NK-92 treated with Interleukin-12 subunit alpha and Interleukin-12 subunit beta, amount 100 ng/mL, for 24 hours (cell line): Measurements from ENCODE around the gene ZNF318.
"Not testable (repeated sequence)": the region's sequence is repeated elsewhere in the genome, so short reads cannot be mapped to it uniquely, and the experiment has no call there.

Source experiments
- DNase-seq: peaks from one replicate; lab custom pipeline; 2025; lab: John Stamatoyannopoulos, UW

The ZNF318 gene

DNA sequence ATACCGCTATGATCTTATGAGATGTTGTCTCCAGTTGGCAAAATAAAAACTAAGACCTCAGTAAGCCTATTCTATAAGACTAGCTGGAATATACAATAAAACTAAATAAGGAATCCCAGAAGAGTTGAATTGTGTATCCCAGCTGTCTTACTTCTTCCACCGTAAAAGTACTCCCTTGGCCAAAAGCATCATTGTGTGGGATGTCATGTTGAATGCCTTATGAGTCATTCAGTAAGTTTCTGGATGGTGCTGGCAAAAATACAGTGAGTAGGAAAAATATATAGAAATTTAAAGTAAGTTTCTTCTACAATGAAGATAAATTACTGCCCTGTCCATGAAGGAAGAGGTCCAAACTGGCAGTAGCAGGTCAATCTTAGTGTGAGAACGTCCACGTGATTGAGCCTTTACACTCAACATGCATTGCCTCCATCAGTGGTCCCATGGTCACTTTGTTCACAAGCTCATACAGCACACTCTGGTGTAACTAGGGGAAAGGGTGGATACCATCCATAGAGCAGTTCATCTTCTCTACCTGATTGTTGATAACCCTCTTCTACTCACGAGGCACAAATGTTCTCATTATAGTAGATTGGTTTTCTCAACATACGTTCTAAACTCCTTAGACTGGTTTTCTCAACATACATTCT lies 13.7 kb upstream of the ZNF318 start:
- no peak for DNase-seq

DNA sequence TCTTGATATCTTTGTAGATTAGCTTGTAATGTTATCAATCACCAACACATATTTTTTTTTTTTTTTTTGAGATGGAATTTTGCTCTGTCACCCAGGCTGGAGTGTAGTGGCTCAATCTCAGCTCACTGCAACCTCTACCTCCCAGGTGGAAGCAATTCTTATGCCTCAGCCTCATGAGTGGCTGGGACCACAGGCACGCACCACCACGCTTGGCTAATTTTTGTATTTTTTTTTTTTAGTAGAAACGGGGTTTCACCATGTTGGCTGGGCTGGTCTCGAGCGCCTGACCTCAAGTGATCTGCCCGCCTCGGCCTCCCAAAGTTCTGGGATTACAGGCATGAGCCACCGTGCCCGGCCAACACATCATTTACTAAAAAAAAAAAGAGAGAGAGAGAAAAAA lies 11.4 kb upstream of the ZNF318 start:
- DNase-seq = not testable (repeated sequence)

DNA sequence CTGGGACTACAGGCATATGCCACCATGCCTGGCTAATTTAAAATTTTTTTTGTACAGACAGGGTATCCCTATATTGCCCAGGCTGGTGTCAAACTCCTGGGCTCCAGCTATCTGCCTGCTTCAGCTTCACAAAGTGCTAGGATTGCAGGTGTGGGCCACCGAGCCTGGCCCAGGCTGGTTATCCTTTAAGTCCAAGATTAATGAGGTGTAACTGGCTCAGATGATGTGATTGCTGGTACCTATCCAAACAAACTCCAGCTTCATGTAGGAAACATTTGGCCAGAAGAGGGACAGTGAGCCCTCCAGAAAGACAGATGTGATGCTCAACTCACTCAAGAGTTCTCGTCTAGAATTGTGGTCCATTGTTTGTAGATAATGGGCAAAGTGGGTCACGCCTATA lies 9.2 kb upstream of the ZNF318 start:
- DNase-seq = no peak

DNA sequence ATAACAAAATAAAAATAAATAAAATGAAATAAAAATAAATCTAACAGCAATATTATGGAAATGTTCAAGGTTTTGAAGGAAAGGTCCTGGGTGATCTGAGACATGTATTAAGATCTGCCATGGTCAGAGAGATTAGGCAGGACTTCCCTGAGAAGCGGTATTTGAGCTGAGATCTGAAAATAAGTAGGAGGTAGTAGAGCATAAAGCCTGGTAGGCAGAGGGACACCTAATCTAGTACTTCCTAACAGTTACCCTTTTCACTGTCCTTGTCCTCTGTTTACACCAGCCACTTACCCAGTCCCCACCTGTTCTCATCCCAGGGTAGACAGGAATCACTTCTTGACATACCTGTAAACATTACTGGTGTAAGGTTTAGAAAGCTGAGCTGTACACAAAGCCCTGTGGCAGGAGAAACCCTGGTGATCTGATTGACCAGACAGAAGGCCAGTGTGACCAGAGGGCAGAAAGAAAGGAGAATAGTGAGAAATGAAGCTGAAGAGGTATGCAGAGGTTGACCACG lies 8.3 kb upstream of the ZNF318 start:
- DNase-seq = no peak

DNA sequence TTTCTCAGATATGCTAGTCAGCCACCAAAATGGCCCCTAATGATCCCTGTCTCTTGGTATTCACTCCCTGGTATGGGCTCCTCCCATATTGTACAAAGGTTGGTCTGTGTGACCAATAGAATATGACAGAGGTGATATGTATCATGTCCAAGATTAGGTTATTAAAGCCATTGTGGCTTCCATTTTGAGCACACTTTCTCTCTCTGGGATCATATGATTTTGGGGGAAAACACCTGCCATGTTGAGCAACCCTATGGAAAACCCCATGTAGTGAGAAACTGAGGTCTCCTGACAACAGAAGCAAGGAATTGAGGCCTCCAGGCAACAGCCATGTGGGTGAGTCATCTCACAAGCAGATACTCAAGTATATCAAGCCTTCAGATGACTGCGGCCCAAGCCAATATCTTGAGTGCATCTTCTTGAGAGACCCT lies 7.1 kb upstream of the ZNF318 start:
- DNase-seq = no peak

DNA sequence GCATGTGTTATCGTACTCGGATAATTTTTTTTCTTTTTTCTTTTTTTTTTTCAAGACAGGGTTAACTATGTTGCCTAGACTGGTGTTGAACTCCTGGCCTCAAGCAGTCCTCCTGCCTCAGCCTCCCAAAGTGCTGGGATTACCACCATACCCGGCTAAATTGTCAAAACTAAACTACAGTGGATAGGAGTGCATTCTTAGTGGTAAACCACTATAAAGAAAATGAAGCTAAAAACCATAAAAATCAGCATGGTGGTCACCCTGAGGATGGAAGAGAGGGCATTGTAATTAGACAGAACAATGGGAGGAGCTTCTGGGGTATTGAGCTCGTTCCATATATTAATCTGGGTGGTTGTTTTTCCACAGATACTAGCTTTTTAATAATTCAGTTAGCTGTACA lies 6.2 kb upstream of the ZNF318 start:
- DNase-seq = no peak

DNA sequence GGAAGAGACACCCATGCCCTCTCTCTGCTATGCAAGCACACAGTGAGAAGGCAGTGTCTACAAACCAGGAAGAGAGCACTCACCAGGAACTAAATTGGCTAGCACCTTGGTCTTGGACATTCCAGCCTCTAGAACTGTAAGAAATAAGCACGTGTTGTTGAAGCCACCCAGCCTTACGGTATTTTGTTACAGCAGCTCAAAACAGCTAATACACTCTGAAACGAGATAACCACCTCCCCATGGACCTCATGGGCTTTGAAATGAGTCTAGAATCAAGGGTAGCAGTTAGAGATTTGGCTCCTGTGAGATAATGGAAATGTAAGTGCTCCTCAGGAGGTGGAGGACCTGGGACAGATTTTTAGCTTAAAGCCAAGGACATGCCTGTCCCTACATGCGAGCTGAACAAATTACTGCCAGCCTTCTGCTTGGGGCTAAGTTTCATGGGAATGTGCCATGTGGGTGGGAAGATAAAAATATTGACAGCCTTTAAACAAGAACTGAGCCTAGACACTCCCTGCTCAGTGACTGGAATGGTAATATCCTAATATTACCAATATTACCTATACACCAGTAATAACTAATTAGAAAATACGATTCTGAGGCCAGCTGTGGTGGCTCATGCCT lies 3.9 kb upstream of the ZNF318 start:
- DNase-seq = no peak

DNA sequence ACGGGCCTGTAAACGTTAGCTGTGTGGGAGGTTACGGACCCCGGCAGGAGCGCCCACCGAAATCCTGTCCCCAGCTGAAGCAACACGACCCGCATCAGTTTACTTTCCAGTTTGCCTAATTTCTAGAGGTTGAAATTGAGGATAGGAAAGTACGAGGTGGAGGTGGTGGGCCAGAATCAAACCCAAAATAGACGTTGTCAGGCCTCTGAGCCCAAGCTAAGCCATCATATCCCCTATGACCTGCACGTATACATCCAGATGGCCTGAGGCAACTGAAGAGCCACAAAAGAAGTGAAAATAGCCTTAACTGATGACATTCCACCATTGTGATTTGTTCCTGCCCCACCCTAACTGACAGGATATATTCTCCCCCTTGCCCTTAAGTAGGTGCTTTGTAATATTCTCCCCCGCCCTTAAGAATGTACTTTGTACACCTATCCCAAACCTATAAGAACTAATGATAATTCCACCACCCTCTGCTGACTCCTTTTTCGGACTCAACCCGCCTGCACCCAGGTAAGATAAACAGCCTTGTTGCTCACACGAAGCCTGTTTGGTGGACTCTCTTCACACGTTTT lies 645 bp upstream of the ZNF318 start:
- DNase-seq = not testable (repeated sequence)

DNA sequence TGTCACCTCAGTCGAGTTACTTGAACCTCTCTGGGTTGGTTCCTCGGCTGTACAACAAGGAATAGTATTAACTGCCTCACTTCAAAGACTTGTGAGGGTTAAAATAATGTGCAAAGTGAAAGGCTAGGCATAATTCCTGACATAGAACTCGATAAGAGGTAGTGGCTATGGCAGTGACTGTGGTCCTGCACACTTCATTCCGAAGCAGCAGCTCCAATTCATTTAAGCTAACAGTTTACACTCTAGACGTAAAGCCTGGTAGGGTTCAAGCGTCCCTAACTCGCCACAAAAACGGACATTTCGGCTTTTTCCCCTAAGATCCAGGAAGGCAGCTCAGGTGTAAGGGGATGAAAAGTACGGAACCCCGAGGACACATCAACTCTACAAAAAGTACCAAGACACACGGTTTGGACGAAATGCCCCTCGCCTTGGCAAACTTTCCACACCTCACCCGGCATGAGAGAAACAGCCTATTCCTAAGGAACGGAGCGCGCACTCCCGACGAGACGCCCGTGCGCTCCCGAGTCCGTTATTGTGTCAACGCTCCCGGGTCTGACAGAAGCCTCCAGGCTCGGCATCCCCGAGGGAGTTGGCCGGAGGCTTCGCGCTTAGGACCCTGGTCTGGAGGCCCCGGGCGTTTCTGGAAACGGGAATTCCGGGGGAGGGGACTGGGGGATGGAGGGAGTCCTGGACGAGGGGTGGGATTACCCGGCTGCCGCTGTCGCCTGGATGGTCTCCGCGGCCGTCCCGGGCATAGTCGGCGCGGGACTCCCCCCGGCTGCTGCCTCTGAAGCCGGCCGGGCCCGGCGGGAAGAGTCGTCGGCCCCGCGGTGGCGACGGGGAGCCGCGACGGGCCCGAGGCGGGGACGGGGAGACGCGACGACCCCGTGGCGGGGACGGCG lies 937 bp downstream of the ZNF318 start:
- no peak for DNase-seq

DNA sequence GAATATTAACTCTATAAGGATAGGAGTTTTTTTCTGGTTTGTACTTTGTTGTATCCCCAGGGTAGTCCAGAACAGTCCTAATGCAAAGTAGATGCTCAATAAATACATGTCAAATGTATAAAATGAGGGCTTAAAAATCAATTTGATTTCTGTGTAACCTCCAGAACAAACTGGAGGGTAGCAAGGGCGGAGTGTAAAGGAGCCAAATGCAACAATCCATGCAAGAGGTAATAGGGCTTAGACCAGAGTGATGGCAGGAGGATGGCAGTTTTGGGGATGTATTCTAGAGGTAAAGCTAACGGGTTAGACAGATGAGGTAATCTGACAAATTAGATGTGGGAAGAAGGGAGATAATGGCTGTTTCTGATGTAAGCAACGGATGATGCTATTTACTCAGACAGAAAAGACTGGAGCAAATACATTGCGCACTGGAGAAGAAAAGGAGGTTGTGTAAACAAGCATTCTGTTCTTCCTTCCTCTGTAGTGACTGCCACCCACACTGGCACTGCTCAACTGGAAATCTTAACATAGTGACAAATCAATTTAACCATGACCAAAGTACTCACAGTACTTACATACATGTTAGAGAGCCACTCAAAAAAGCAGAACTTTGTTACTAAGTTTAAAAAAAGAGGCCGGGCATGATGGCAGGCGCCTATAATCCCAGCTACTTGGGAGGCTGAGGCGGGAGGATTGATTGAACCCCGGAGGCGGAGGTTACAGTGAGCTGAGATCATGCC lies 2.0 kb downstream of the ZNF318 start:
- no peak for DNase-seq

DNA sequence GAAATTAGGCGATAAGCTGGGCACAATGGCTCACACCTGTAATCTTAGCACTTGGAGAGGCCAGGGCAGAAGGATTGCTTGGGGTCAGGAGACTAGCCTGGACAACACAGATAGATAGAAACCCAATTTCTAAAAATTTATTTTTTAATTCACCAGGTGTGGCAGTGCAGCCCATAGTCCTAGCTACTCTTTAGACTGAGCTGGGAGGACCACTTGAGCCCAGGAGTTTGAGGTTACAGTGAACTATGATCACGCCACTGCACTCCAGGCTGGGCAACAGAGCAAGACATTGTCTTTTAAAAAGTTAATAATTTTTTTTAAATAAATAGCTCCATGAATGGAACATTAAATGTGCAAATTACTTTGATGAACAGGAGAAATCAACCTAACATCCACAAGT lies 8.2 kb downstream of the ZNF318 start:
- DNase-seq = no peak

DNA sequence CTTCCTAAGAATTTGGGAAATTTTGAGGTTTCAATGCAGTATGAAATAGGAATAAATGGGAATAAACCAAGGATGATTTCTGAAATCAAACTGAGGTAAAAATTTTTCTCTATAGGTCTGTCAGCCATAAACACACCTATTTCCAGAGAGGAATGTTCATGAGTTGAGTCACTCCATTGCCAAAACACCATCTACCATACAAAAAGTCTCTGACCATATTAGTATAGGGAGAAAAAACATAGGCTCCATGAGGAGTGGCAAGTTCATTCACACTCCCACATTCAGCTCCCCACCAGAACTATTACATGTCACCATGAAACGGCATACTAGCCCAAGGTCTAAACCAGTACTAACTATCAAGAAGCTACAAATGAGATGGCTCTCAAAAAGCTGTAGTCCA lies 9.6 kb downstream of the ZNF318 start:
- no peak for DNase-seq

DNA sequence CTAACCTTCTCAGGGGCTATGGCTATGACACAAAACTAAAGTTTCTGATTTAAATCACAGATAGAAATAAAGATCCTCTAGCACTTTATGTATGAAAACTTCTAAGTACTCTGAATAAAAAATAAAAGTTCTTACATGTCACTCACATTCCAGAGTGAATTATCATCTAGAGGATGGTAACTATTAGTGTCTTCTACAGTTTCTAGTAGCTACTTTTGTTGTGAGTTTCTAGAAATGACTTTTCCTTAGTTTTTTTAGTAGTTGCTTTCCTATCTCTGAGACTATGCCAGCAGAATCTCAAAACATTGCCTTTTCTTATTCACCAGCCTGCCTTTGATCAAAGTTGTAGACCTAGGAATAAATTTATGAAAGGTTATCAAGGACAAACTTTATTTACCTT lies 10.1 kb downstream of the ZNF318 start:
- DNase-seq = no peak

DNA sequence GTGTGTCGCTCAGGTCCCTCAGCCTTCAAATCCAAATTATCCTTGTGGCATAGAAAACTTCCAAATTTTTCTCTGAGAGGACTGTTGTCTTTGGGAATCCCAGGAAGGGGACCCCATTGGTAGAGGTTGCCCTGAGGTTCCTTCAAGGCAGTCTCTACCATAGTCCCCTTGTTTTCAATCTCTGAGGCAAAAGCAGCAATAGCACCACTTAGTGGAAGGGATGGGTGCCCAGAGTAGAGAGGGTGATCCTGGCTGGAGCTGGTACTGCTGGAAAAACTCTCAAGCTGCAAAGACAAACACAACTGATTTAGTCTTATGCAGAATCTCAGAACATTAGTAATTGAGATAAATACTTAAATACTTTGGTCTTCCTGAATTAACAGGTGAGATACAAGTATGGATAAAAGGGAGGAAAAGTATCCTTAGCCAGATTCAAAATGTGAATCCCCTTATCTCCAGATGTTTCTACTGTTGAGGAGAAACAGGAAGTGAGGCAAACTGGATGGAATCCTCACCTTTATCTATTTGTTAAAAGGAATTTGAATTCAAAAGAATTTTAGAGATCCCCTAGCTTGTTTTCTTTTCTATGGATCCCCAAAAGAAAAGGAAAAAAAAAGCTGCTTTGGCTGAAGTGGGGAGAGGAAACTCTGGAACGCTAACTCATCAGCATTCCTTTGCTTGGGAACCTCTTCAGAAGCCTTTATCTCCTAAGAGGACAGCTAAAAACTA lies 13.4 kb downstream of the ZNF318 start:
- DNase-seq = no peak

DNA sequence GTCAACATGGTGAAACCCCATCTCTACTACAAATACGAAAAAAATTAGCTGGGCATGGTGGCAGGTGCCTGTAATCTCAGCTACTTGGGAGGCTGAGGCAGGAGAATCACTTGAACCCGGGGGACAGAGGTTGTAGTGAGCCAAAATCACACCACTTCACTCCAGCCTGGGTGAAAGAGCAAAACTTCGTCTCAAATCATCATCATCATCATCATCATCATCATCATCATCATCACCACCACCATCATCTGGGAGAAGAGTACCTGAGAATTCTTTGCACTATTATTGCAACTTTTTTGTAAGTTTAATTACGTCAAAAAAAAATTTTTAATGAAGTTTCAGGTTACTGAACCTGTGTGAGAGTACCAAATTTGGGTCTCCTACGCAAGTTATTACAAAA lies 17.5 kb downstream of the ZNF318 start:
- DNase-seq = not testable (repeated sequence)

DNA sequence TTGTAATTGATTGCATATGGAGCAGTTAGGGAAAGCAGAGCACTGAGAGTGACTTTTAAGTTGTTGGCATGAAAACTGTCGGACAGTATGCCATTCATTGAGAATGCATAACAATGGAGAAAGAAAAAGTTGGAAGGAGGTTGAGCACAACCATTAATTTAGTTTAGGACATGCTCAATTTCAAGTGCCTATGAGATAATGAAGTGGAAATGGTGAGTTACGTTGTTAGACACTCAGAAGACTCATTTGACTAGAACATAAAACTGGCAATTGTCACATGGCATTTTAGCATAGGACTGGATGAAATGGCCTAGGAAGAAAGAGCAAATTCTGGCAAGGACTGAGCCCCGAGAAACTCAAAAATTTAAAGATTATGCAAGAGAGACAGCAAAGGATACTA lies 22.0 kb downstream of the ZNF318 start:
- DNase-seq = no peak

DNA sequence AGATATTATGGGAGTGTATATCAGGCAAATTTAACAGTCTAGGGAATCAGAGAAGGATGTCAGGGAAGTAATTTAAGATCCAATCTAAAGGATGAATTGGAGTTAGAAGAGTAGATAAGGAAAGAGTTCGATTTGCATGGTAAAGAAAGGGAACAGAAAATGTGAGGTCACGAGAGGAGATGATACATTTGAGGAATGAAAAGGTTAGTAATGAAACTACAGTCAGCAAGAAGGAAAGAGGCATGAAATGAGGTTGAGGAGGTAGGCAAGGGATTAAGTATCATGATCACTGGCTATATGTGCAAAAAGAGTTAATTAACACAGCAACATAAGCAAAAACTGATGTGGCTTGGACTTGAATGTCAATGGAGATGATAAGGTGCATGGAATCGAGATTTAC lies 22.4 kb downstream of the ZNF318 start:
- DNase-seq = no peak

DNA sequence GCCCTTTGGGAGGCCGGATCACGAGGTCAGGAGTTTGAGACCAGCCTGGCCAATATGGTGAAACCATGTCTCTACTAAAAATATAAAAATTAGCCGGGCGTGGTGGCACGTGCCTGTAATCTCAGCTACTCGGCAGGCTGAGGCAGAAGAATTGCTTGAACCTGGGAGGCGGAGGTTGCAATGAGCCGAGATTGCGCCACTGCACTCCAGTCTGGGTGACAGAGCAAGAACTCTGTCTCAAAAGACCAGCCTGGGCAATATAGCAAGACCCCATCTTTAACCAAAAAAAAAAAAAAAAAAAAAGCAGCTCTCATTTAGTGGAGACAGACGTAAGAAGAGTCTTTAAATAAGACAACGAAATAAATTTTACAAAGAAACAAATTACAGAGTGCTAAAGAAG lies 23.2 kb downstream of the ZNF318 start:
- DNase-seq = not testable (repeated sequence)

DNA sequence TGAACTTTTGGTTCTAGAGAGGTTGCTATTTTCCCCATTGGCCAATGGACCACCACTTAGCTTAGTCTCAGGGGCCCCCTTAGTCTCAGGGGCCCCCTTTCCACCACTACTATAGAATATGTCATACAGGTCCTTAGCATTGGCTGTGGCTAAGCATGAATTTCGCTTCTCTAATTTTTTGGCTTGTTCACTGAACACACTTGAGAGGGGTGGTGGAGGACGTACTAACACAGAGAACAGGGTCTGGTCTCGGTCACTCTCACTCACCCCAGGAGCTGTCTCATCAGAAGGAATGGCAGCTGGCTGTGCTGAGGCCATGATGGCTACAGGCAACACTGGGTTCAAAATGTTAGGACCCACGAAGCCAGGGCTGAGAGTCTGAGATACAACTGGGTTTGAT lies 30.3 kb downstream of the ZNF318 start:
- DNase-seq = no peak

DNA sequence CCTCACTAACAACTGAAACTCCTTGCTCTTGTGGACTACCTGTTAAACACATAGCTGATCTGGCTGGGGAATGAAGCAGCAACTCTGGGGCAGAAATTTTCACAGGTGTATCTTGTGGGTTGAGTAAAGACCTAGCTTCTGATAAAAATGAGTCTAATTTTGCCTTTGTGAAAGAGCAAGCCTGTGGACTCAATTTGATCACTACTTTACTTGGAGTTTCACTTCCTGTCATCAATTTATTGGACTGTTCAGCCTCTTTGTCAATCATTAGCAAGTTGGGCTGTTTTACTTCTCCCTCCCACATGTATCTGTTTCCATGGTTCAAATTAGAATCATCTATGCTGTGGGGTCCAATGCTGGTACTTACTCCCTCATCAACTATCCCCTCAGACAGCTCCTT lies 31.2 kb downstream of the ZNF318 start:
- DNase-seq = no peak

DNA sequence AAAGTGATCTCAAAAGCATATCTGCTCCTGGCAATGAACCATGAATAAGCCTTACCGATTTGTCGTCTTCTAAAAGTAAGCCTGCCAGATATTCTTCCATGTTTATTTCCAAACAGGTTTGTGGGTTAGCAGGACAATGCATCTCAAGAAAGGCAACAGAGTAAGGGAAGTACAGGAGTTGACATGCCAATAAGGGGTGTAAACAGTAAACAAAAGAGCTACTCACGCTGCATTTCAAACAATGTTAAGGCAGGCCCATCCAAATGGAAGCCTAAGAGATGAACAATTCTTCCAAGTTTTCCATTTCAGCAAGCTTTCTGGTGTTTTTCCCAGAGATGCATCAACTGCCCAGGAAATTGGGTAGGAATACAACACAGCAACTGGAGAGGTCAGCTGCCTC lies 33.1 kb downstream of the ZNF318 start:
- no peak for DNase-seq
